ENCODE measurements around the gene DGKD. TPM values are rescaled to one million over a fixed set of nuclear protein-coding genes. Genes with fewer than 3 reads are reported as not detected.

DGKD gene
- total and polyA plus RNA-seq, 10 of the 15 experiments (the other 5 are each of a cell fraction or from before 2014, with no cell fraction given) = 2.7 to 81.9 (median 27.0) TPM

DNA sequence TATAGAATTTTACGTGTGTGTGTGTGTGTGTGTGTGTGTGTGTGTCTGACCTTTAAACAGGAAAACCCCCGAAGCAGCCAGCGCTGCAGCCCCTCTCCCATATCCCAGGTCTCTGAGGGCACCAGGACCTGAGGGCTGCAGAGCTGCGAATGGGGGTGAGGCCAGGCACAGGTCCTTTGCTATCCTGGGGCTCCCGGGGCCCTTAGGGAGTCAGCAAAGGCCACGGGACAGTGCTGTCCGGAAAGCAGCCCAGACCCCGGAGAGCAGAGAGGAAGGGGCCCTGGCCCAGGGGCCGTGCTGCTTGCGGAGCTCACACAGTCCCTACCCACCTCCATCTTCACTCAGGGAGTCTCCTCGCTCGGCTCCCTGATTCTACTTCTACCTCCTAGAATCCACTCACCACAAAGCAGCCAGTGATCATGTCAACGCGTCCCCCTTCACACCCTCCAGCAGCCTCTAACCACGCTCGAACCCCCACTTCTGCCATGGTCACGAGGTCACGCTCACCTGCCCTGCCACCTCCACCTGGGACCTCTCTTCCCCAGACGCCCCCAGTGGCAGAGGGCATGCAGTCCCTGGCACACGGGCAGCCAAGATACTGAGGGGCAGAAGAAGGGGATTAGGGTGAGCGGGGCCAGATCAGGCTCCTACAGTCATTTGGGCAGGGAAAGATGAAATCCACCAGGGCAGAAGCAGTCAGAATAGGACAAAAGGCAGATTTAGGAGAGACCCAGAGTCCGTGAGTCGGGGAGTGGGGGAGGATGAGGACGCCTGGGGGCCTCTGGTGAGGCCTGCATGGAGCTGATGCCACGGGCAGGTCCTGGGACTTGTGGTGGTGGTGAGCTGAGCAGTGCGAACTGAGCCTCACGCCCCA lies 125.6 kb downstream of the DGKD start (continued):
- TF ChIP-seq, protein P1, sequence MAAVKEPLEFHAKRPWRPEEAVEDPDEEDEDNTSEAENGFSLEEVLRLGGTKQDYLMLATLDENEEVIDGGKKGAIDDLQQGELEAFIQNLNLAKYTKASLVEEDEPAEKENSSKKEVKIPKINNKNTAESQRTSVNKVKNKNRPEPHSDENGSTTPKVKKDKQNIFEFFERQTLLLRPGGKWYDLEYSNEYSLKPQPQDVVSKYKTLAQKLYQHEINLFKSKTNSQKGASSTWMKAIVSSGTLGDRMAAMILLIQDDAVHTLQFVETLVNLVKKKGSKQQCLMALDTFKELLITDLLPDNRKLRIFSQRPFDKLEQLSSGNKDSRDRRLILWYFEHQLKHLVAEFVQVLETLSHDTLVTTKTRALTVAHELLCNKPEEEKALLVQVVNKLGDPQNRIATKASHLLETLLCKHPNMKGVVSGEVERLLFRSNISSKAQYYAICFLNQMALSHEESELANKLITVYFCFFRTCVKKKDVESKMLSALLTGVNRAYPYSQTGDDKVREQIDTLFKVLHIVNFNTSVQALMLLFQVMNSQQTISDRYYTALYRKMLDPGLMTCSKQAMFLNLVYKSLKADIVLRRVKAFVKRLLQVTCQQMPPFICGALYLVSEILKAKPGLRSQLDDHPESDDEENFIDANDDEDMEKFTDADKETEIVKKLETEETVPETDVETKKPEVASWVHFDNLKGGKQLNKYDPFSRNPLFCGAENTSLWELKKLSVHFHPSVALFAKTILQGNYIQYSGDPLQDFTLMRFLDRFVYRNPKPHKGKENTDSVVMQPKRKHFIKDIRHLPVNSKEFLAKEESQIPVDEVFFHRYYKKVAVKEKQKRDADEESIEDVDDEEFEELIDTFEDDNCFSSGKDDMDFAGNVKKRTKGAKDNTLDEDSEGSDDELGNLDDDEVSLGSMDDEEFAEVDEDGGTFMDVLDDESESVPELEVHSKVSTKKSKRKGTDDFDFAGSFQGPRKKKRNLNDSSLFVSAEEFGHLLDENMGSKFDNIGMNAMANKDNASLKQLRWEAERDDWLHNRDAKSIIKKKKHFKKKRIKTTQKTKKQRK (IDR thresholded peaks at IDR 0.05; ENCODE audit: low read depth, low read length) = no peak
- TF ChIP-seq SMAD1 (IDR thresholded peaks at IDR 0.05; ENCODE audit: low read depth, partially characterized antibody) (no peak), CBFB (IDR thresholded peaks at IDR 0.05; ENCODE audit: low read depth) (no peak)

DNA sequence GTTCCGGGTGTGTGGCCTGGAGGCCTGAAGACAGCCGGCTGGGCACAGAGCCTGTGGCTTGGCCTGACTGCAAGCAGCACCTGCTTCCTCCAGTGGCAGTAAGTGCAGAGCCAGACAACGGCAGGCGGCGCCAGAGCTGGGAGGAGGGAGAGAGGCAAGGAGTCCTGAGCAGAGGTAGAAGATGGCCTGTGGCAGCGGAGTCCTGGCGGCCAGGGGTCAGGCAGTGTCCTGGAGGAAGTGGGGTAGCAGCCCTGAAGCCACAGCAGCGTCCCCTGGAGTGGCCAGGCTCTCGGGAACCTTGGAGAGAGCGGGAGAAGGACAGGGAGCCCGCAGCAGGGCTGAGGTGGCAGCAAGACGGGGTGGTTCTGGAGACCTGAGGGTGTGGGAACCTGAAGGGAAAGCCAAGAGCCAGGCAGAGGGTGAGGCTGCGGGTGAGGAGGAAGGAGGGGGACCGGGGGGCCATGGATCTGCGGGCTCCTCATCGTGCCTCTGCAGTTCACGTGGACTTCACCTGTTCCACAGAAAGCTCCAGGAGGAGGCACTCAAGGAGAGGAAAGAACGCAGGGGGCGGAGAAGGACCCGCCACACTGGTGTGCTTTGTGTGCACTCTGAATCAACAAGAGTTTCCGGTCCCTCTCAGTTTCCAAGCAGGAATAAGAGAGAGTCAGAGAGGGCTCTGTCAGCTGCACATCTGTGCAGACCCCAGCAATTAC lies 126.4 kb downstream of the DGKD start:
- no peak for TF ChIP-seq IKZF2 (IDR thresholded peaks at IDR 0.05)
- TF ChIP-seq POU2F2 (IDR thresholded peaks at IDR 0.05; ENCODE audit: borderline replicate concordance, low read depth, low read length) = no peak
- TF ChIP-seq, protein P2, sequence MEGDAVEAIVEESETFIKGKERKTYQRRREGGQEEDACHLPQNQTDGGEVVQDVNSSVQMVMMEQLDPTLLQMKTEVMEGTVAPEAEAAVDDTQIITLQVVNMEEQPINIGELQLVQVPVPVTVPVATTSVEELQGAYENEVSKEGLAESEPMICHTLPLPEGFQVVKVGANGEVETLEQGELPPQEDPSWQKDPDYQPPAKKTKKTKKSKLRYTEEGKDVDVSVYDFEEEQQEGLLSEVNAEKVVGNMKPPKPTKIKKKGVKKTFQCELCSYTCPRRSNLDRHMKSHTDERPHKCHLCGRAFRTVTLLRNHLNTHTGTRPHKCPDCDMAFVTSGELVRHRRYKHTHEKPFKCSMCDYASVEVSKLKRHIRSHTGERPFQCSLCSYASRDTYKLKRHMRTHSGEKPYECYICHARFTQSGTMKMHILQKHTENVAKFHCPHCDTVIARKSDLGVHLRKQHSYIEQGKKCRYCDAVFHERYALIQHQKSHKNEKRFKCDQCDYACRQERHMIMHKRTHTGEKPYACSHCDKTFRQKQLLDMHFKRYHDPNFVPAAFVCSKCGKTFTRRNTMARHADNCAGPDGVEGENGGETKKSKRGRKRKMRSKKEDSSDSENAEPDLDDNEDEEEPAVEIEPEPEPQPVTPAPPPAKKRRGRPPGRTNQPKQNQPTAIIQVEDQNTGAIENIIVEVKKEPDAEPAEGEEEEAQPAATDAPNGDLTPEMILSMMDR (IDR thresholded peaks at IDR 0.05 in 2 of 3, conservative IDR thresholded peaks at IDR 0.05 in 1 of 3; ENCODE audit: control insufficient read depth in 2 of 3, extremely low read depth in 1 of 3, insufficient read depth in 1 of 3, low read depth in 3 of 3, low read length in 3 of 3) = peak in 1 of 3 experiments; percentile 9; a peak in 1 of 6 replicates
- TF ChIP-seq BHLHE40 (IDR thresholded peaks at IDR 0.05; ENCODE audit: borderline replicate concordance in 1 of 2, low read depth in 2 of 2, low read length in 1 of 2) = no peak
- no peak overlapping the region for H3K27ac ChIP-seq (ENCODE audit: control insufficient read depth, insufficient read depth)
- ChIA-PET RAD21 (ENCODE audit: unreplicated experiment) (no interaction called here), CTCF (interaction anchor here (0.7 to 1.2 kb wide), 2 partner anchors 66 to 231 kb away, joined by 3 to 4 read pairs; no protein-coding TSS in a partner anchor), SMC1A (ENCODE audit: uncharacterized antibody, unreplicated experiment) (no interaction called here), POLR2A (no interaction called here)
- H4K20me1 ChIP-seq (ENCODE audit: control insufficient read depth, insufficient read depth) = no peaks in the 10 kb centered on the region
- ATAC-seq = no peak; the same call in 2 of the 3 replicates
- 94% methylated on average over 20 of the region's 21 CpGs for WGBS (ENCODE audit: insufficient coverage, insufficient replicate concordance, low lambda C conversion rate, missing lambda C conversion rate)
- H3K4me3 ChIP-seq = no peak overlapping the region
- BruUV-seq (replicated peaks) = no TSS peak
- no peak overlapping the region for H3K9ac ChIP-seq (ENCODE audit: control insufficient read depth, insufficient read depth, low read length)
- in situ Hi-C loops (cut with MboI) (no loop called here), intact Hi-C loops (cut with micrococcal nuclease; ENCODE audit: unreplicated experiment) (loop anchor here (10.0 kb wide), 1 partner anchor 234 kb away; the partner anchor contains the start of genes UGT1A4 and UGT1A5)
- no peaks in the 10 kb centered on the region for H3K4me1 ChIP-seq (ENCODE audit: control insufficient read depth, insufficient read depth, low read length)
- no peak overlapping the region for H2AFZ ChIP-seq (ENCODE audit: control insufficient read depth, low read depth, low read length)
- no peaks in the 10 kb centered on the region for H3K79me2 ChIP-seq (ENCODE audit: control insufficient read depth, insufficient read depth, low read length)
- FAIRE-seq = no peak
- H3K27me3 ChIP-seq (replicated peaks in 1 of 2; ENCODE audit: control insufficient read depth in 2 of 2, insufficient read depth in 2 of 2, low read length in 1 of 2) = no peaks in the 10 kb centered on the region
- DNase-seq (ENCODE audit: low read depth, low spot score) = no peak
- H3K9me3 ChIP-seq (replicated peaks; ENCODE audit: control insufficient read depth, insufficient read depth, low read length) = no peaks in the 10 kb centered on the region
- peaks cover 2 to 3% of the 10 kb centered on the region in 2 experiments; a peak in 3 of 4 replicates for H3K36me3 ChIP-seq (ENCODE audit: control insufficient read depth in 2 of 2, insufficient read depth in 2 of 2, low read length in 1 of 2)
- no peak overlapping the region for H3K4me2 ChIP-seq (ENCODE audit: control insufficient read depth, insufficient read depth)
